Measurements from ENCODE around the gene SYT6. TPM values are rescaled to one million over a fixed set of nuclear protein-coding genes. Genes with fewer than 3 reads are reported as not detected.

The SYT6 gene
- total RNA-seq = 1 to 10 TPM in 1 of 4 donors, not detected in 3; 1.4 TPM

DNA sequence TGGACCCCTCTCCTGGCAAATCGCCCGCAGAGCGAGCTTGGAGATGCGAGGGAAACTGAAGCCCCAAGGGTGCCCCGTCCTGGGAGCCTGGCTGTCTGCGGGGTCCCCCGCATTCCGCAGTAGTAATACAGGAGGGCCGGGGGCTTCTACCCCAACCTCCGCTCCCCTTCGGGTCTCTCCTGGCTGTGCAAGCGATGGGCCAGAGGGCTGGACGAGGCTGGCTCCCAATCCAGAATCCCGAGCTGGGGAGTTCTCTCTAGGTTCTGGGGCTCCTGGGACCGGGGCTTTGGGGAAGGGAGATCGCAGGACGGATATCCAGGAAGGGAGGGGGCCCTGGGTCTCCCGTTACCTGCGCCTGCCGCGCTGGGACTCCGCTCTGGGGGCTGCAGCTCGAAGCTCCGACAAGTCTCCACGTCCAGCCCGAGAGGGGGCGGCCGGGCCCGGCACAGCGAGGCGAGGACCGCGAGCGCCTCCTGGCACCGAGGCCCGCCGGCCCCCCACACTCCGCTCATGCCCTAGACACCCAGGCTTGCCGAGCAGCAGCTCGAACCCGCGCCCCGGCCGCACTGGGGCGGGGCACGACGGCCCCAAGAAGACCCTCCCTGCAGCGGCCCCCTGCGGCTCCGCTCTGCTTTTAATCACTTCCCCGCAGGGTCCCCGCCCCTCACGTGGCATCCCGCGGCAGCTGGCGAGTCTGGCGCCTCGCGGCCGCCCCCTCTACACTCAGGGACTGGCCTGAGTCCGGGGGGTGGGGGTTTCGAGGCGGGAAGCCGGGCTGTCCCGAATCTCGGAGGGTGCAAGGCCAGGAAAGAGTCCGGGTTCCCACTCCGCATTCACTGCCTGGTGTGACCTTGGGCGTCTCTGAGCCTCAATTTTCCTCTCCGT is at the start of gene SYT6:
TSS of gene SYT6 (minus strand) at position 609 of the 885 bp plus-strand sequence. CDS start at position 512, 97 bp downstream.
- intact Hi-C loops (cut with DNase I) = no loop called here
- TF ChIP-seq POLR2A (IDR thresholded peaks at IDR 0.05) = no peak
- TF ChIP-seq CTCF (IDR thresholded peaks at IDR 0.05) = no peak
- peak within 1 kb of the TSS in 1 of 3 donors; percentile 4 for H3K4me3 ChIP-seq (replicated peaks in 1 of 3)
- no peaks in the 10 kb centered on the region for H3K36me3 ChIP-seq
- no peak within 1 kb of the TSS for H3K27ac ChIP-seq
- 1 to 3% methylated on average over 16 to 19 of the region's 70 CpGs for WGBS, 2 donors
- DNase-seq = no peak
- peaks cover 13 to 24% of the 10 kb centered on the region in 2 donors for H3K4me1 ChIP-seq
- no peaks in the 10 kb centered on the region for H3K9me3 ChIP-seq
- H3K27me3 ChIP-seq = peaks cover 28% of the 10 kb centered on the region

GRCh38 chr1:114201486-114201885 is 47.8 kb upstream of the SYT6 start:
- WGBS, 2 donors = 44 to 64% methylated on average over 3 of the region's 3 CpGs
- no peaks in the 10 kb centered on the region for H3K27me3 ChIP-seq
- no peak for TF ChIP-seq CTCF (IDR thresholded peaks at IDR 0.05)
- TF ChIP-seq POLR2A (IDR thresholded peaks at IDR 0.05) = no peak
- no peaks in the 10 kb centered on the region for H3K4me1 ChIP-seq
- intact Hi-C loops (cut with DNase I) = no loop called here
- no peaks in the 10 kb centered on the region for H3K36me3 ChIP-seq
- H3K9me3 ChIP-seq = no peaks in the 10 kb centered on the region
- DNase-seq = no peak
- no peak overlapping the region for H3K27ac ChIP-seq
- no peak overlapping the region for H3K4me3 ChIP-seq (replicated peaks in 1 of 3)

DNA sequence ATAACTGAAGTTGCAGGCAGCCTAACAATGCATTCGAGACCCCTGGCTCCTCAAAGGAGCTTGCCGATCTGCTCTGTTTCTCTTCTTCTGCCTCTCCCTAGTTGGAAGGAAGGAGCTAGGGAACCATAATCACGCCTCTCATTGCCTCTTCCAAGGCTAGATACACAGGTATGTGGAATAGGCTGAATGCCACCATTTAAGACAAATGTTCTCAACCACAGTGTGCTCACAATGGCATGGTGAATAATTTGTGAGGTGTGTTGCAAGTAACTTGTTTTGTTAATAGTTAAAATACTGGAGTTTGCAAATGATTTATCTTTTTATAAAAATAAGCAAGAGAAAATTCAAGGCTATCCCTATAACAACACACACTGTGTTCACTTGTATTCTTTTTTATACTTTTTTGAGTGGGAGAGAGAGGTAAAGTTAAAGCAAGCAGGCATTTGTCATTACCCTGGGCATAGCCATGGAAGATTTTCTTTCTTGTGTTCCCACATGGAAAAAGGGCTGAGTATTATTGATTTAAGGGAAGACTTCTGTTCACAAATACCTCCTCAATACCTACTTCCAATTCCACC is 45.4 kb upstream of the SYT6 start:
- Histone ChIP-seq H3K27ac (no peak overlapping the region), H3K4me1 (no peaks in the 10 kb centered on the region), H3K4me3 (replicated peaks in 1 of 3) (no peak overlapping the region), H3K27me3 (no peaks in the 10 kb centered on the region), H3K9me3 (no peaks in the 10 kb centered on the region), H3K36me3 (no peaks in the 10 kb centered on the region)
- DNase-seq = no peak
- intact Hi-C loops (cut with DNase I) = no loop called here
- 78 to 79% methylated on average over 3 of the region's 3 CpGs for WGBS, 2 donors
- TF ChIP-seq CTCF (IDR thresholded peaks at IDR 0.05) (no peak), POLR2A (IDR thresholded peaks at IDR 0.05) (no peak)

DNA sequence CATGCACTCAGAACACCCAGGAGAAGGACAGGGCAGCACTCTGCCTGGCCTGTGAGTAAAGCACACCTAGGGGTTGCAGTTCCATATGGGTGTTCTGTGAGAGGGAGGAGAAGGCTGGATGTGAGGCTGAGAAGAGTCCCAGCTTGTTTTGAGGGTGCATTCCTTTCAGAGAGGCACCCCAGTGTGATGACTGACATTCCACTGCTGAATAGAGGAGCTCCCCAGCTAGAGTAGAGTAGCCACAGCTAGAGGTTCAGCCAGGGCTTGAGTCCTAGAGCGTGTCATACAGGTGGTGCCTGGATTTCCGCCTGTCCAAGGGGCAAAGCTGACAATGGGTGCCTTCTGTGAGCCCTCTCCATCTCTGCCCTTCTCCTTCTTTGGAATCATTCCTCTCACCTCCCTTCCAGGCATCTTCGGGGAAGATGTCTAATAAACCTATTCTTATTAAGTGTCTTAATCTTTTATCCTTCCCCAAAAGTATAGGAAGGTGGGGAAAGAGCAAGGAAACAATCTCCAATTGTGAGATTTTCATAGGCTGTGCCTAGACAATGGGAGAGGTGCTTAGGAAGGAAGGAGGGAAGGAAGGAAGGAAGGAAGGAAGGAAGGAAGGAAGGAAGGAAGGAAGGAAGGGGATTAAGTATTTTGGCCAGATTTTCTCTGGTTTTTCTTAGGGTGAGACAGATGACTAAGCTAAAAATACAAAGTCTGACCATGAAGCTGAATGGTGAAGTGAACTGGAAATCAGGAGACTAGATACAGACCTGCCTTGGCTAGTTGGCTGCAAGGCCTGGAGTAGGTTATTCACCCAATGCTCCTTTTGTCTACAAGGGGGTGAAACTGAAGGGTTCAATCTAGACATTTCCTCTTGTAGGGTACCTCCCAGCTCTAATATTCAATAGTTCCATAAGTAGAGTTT is 43.6 kb upstream of the SYT6 start:
- 79 to 86% methylated on average over 3 of the region's 3 CpGs for WGBS, 2 donors
- no peak for TF ChIP-seq POLR2A (IDR thresholded peaks at IDR 0.05)
- TF ChIP-seq CTCF (IDR thresholded peaks at IDR 0.05) = no peak

More for the DNA sequence above, 43.6 kb upstream of the SYT6 start:
- Histone ChIP-seq H3K27ac (no peak overlapping the region), H3K27me3 (no peaks in the 10 kb centered on the region), H3K36me3 (no peaks in the 10 kb centered on the region), H3K4me3 (replicated peaks in 1 of 3) (no peak overlapping the region), H3K4me1 (no peaks in the 10 kb centered on the region), H3K9me3 (no peaks in the 10 kb centered on the region)
- DNase-seq = no peak
- intact Hi-C loops (cut with DNase I) = no loop called here

Measured in thyroid gland (tissue), 4 donors.